NAMALWA (cell line): Measurements from ENCODE around the gene MARCHF3.

Experiments
- DNase-seq: peaks from one replicate; pipeline ENCODE4 v3.0.0-alpha.2; 2015; ENCODE audit warnings: low spot score

Gene MARCHF3

GRCh38 chr5:126982926-126983873 is 47.2 kb downstream of the MARCHF3 start:
- no peak for DNase-seq

GRCh38 chr5:126982202-126982601 is 48.2 kb downstream of the MARCHF3 start:
- DNase-seq: no peak

DNA sequence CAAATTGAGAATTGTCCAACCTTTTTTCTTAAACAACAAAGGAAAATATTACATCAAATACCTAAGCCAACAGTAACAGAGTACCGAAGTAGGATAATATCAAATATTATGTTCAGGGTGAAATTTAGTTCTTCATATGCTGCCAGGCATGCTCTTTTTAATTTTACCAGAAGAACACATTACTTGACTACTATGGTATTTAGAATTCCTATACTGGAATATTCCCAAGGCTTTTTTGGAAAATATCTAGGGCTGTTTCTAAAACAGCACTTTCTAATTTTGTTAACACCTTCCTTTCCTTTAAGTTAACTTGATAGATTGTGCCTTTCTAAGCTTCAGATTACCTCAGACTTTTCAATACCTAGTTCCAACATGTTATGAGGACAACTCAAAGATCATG is 48.7 kb downstream of the MARCHF3 start:
- no peak for DNase-seq

- DNase-seq: no peak
Observed at GRCh38 chr5:126981222-126981621, 49.1 kb downstream of the MARCHF3 start.

DNA sequence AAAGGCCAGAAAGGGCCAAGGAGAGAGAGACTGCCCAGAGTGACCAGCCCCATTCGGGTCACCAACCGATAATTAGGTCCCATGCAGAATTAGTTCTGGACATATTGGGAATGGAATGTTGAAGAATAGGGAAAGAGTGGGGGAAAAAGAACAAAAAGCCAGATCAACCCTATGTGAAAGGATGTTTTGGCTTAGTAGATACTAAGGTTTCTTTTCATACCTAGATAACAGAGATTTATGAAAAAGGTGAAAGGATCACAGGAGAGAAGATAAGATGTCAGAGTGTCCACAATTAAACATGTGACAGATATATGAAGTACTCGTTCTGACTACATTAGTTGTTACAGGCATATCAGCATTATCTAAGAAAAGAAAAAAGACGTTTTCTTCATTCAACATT is 52.1 kb downstream of the MARCHF3 start:
- DNase-seq: no peak

GRCh38 chr5:126976520-126977172 is 53.7 kb downstream of the MARCHF3 start:
- no peak for DNase-seq

- DNase-seq: no peak
Observed at GRCh38 chr5:126975796-126976195, 54.6 kb downstream of the MARCHF3 start.

GRCh38 chr5:126973193-126973592 is 57.2 kb downstream of the MARCHF3 start:
- peak; percentile 40 for DNase-seq

DNA sequence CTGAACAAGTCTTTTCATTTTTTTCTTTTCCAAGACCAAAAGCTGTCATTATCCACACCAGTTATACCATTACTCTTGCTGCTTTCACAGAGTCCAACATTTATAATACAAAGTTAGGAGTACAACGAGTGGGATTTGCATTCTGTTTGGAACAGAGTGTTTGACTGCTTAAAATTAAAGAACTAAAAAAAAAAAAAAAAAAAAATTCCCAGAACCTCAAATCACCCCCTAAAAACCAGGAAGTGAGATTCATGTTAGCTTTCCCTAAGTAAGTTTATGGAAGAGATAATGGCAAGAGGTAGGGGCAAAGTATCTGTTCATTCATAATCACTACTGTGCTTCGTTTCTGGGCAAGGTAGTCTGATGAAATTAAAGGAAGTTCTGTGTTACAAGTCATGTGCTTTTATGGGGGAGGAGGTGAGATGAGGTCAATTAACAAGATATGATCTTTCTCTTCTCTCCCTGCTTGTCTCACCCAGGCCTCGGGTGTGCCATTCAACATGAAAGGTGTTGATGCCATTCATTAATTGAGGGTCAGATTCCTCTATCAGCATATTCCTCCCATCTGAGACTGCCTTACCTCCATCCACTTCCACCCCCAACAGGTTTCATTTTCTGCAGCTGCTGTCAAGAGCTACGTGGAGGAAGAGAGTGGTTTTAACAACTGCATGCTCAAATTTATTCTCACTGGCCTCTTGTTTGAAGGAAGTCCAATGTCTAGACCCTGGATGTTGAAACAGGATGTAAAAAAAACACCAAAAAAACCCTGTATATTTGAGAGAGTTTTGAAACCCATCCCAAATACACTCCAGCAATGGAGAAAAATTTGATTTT is 58.1 kb downstream of the MARCHF3 start:
- peak; percentile 85 for DNase-seq

GRCh38 chr5:126971455-126972031 is 58.8 kb downstream of the MARCHF3 start:
- peak; percentile 51 for DNase-seq

DNA sequence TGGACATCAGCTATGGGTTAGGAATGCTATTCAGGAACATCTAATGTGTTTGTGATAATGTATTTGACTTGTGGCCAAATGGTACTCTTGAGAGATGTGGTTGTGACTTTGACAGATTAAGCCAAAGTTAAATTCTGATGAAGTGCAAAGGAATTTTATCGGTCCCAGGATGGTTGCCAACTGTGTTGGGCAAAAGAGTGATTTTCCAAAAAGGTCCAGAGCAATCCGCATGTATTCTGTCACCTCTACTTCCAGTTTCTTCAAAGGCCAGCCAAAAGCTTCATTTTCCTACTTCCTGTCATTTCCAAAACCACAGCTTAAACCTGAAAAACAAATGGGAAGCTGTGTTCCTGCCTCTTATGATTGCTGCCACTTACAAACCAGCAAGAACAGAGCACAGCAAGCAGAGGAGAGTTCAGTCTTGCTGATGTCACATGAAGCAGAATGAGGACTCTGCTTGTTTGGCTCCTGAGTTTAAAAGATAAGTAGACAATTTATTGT is 59.8 kb downstream of the MARCHF3 start:
- DNase-seq: peak; percentile 45

GRCh38 chr5:126969548-126969947 is 60.8 kb downstream of the MARCHF3 start:
- peak; percentile 71 for DNase-seq

- DNase-seq: no peak
Observed at GRCh38 chr5:126967808-126968466, 62.4 kb downstream of the MARCHF3 start.

- DNase-seq: no peak
Observed at GRCh38 chr5:126965487-126965886, 64.9 kb downstream of the MARCHF3 start.

DNA sequence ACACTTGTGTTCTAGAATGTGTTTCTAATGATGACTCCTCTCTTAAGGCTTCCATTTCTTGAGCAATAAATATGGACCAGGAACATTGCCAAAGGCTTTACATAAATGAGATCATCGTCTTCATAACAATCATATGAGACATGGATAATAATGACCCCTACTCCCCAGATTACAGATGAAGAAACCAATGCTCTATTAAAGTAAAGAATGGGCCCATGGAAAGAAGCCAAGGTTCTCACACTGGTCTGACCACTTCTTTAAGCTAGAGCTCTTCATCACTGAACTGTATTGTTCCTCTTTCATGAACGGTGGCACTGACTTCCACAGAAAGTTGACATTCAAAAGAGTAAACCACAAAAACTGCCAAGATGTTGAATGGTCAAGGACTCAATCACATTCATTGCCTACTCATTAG is 65.3 kb downstream of the MARCHF3 start:
- DNase-seq: no peak

- DNase-seq: no peak
Observed at GRCh38 chr5:126963822-126964375, 66.5 kb downstream of the MARCHF3 start.

GRCh38 chr5:126961702-126962101 is 68.7 kb downstream of the MARCHF3 start:
- DNase-seq: peak; percentile 74

DNA sequence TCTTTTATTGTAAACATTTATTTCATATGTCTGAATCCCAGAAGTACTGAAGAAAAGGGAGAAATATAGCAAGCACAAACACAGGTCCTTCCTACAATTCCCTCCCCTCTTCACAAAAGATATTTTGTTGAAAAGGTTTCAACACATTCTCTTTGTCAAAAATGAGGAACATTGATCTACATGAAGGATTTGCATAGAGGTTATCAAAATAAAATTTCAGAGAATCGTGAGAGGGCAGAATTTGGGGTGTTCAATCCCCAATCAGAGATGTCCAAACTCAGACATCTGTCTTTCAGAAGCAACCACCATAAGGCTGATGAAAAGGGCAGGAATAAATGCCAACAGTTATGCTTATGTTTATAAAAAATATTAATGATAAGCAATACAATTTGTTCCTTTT is 69.2 kb downstream of the MARCHF3 start:
- no peak for DNase-seq

DNA sequence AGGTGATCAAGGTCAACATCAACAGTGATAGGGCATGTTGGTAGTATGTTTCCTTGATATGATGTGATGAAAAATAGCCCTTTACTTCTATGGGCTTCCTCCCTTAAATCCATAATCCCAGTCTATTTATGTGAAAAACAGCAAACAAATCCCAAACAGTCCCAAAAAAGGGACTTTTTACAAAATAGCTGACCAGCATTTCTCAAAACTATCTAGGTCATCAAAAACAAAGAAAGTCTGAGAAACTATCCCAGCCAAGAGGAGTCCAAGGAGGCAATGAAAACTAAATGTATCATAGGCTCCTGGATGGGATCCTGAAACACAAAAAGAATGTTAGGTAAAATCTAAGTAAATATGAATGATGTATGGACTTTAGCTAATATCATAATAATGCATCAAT is 71.2 kb downstream of the MARCHF3 start:
- no peak for DNase-seq

- no peak for DNase-seq
Observed at GRCh38 chr5:126956991-126957390, 73.4 kb downstream of the MARCHF3 start.

DNA sequence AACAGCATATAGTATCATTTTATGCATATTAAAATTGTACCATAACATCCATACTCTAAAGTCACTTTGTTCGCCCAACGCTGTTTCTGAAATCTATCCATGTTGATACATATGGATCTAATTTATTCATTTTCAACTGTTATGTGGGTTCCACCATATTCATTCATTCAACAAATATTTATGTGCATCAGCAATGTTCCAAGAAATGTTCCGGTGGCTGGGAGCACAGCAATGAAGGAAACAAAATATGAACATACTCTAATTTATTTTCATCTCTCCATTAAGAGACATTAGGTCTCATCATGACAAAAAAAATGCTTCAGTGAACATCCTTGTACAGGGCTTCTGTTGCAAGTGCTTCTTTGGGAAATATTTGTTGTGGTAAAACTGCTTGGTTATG is 75.4 kb downstream of the MARCHF3 start:
- DNase-seq: no peak
